ENCODE data around the gene ARL6IP4. TPM values are rescaled to one million over a fixed set of nuclear protein-coding genes. Genes with fewer than 3 reads are reported as not detected.

Gene ARL6IP4
- total and polyA plus RNA-seq, 2 of the 4 experiments (the other 2 are of a cell fraction) = 161 to 254 TPM

- 100% methylated on average over 1 of the region's 5 CpGs; no CpG with 5 or more reads in 1 of the 2 experiments for WGBS, 2 experiments (ENCODE audit: extremely low coverage in 2 of 2, insufficient read length in 1 of 2)
- Histone ChIP-seq H3K4me3 (ENCODE audit: insufficient read depth, low read depth, low read length) (no peak overlapping the region), H4K8ac (ENCODE audit: low read depth in 2 of 2, low read length in 2 of 2) (no peak overlapping the region), H3K56ac (ENCODE audit: extremely low read depth, insufficient read depth, low read length) (no peak overlapping the region), H2BK15ac (ENCODE audit: low read depth, low read length) (no peak overlapping the region), H3K9me1 (ENCODE audit: insufficient read depth, low read length) (no peaks in the 10 kb centered on the region), H3K14ac (replicated peaks; ENCODE audit: low read depth, low read length) (no peak overlapping the region), H3K4me1 (ENCODE audit: control insufficient read depth, insufficient read depth, low read length) (no peaks in the 10 kb centered on the region; the same call in 1 of the 2 replicates), H3K4me2 (ENCODE audit: low read depth, low read length) (no peak overlapping the region), H2BK20ac (ENCODE audit: low read depth, low read length) (no peak overlapping the region), H2BK5ac (ENCODE audit: low read depth, low read length, poor library complexity, severe bottlenecking) (no peak overlapping the region), H3K9me3 (ENCODE audit: control insufficient read depth, insufficient read depth, low read length) (no peaks in the 10 kb centered on the region), H2AFZ (replicated peaks; ENCODE audit: low read length, poor library complexity) (no peak overlapping the region), H3K79me1 (ENCODE audit: low read depth in 1 of 2, low read length in 2 of 2) (no peaks in the 10 kb centered on the region; a peak in 1 of 4 replicates), H3K27me3 (ENCODE audit: control insufficient read depth, insufficient read depth, low read length) (no peaks in the 10 kb centered on the region), H4K20me1 (ENCODE audit: insufficient read depth, low read length) (peaks cover 5% of the 10 kb centered on the region; the same call in 1 of the 2 replicates), H2BK120ac (ENCODE audit: low read depth, low read length) (no peak overlapping the region), H3K4ac (ENCODE audit: low read depth, low read length) (no peak overlapping the region), H4K5ac (ENCODE audit: low read depth, low read length) (no peak overlapping the region), H3K36me3 (ENCODE audit: control insufficient read depth, insufficient read depth, low read length) (peaks cover 4% of the 10 kb centered on the region), H3K27ac (ENCODE audit: insufficient read depth, low read length) (no peak overlapping the region), H4K91ac (ENCODE audit: insufficient read depth, low read depth, low read length) (no peak overlapping the region), H2AK9ac (replicated peaks; ENCODE audit: low read depth, low read length, poor library complexity) (no peak overlapping the region), H3K18ac (ENCODE audit: low read depth, low read length) (no peak overlapping the region), H3K23ac (ENCODE audit: low read depth, low read length) (no peak overlapping the region), H3K9ac (ENCODE audit: low read depth, low read length) (no peak overlapping the region), H2AK5ac (ENCODE audit: low read depth, low read length) (no peak overlapping the region)
- no TSS peak for BruUV-seq (replicated peaks)
- ATAC-seq (ENCODE audit: low read depth) = no peak
- dilution Hi-C loops (cut with HindIII; ENCODE audit: low sequenced_read_pairs, unreplicated experiment) (no loop called here), in situ Hi-C loops (cut with MboI; ENCODE audit: low sequenced_read_pairs) (loop anchor here (5.0 to 25.0 kb wide), 2 partner anchors 166 to 321 kb away; no protein-coding TSS in a partner anchor), intact Hi-C loops (cut with micrococcal nuclease) (no loop called here)
- ChIA-PET CTCF (no interaction called here), POLR2A (ENCODE audit: unreplicated experiment) (no interaction called here)
- TF ChIP-seq, protein P1, sequence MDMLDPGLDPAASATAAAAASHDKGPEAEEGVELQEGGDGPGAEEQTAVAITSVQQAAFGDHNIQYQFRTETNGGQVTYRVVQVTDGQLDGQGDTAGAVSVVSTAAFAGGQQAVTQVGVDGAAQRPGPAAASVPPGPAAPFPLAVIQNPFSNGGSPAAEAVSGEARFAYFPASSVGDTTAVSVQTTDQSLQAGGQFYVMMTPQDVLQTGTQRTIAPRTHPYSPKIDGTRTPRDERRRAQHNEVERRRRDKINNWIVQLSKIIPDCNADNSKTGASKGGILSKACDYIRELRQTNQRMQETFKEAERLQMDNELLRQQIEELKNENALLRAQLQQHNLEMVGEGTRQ (IDR thresholded peaks at IDR 0.05; ENCODE audit: low read depth, low read length) = no peak
- no peak for TF ChIP-seq MXI1 (IDR thresholded peaks at IDR 0.05; ENCODE audit: borderline replicate concordance, low read depth, low read length)
- DNase-seq = no peak
Observed at GRCh38 chr12:122958198-122958888, 22.1 kb upstream of the ARL6IP4 start.

Measured in IMR-90 (cell line).